Esophagus muscularis mucosa (tissue), 3 donors: ENCODE data around the gene CIC.

Source experiments
- CTCF ChIP-seq, 3 experiments: fragments of 200-600 bp in 2 of 3; fragments of 450-650 bp in 1 of 3; sonication (generic) in 2 of 3; IDR thresholded peaks; one replicate each; pipeline ENCODE4 v1.5.1; 2017 to 2019; ENCODE audit warnings: antibody characterized with exemption in 3 of 3, mild to moderate bottlenecking in 2 of 3, moderate library complexity in 1 of 3
- POLR2A ChIP-seq: fragments of 450-650 bp; IDR thresholded peaks from one replicate; pipeline ENCODE4 v1.6.1; 2017; ENCODE audit warnings: antibody characterized with exemption, moderate library complexity, mild to moderate bottlenecking, low read depth
- POLR2AphosphoS5 ChIP-seq, 2 donors: sonication (generic); formaldehyde crosslinking; IDR thresholded peaks; one replicate each; pipeline ENCODE4 v1.6.1; 2017; ENCODE audit warnings: antibody characterized with exemption in 2 of 2

DNA sequence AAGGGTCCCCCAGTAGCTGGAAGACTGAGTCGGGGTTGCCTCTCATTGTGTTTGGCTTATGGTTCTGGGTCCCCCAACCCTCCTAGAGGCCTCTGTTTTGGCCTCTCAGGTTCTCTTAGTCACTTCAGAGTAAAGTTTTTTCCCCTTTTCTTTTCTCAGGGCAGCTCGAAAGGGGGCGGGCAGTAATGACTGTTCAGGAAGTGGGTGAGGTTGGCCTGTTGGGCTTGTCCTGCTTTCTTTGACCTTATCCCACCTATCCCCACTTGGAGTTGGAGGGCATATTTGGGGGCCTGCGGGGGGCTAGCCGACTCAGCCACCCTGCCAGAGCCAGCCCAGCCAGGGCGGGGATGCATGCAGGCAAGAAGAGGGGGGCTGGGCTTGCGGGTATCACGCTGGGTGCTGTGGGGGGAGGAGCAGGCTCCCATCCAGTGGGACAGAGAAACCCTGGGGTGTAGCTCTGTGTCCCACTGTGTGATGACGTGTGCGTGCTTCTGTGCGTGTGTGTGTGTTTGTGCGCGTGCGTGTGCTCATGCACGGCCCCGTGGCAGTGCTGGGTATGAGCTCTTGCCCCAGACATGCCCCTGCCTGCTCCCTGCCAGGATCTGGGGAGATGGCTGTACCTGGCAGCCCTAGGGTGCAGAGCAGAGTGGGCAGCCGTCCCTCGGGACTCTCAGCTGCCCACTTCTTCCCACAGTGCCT lies 1.4 kb downstream of the CIC start:
- TF ChIP-seq POLR2A, result no peak
- TF ChIP-seq CTCF (IDR thresholded peaks at IDR 0.05), result no peak
- peak; percentile 80 to 82 for TF ChIP-seq POLR2AphosphoS5 (IDR thresholded peaks at IDR 0.05)
